Adrenal gland (tissue), 12 donors: ENCODE results near the gene XRCC1. TPM values are rescaled to one million over a fixed set of nuclear protein-coding genes. Genes with fewer than 3 reads are reported as not detected.
"Not testable (repeated sequence)": the region's sequence is repeated elsewhere in the genome, so short reads cannot be mapped to it uniquely, and the experiment has no call there.

Source experiments
- DNase-seq, 7 donors: peaks; one replicate each; pipeline ENCODE4 v3.0.0-alpha.2; 2019 to 2020
- H3K27ac ChIP-seq, 5 donors: fragments of 200-600 bp; sonication (generic) in 4 of 5; 1 replicate in 3 of 5; 2 replicates in 2 of 5; pipeline versions ENCODE4 v1.5.1 to v1.8.0; 2016 to 2020; ENCODE audit warnings: mild to moderate bottlenecking in 1 of 5
- H3K27me3 ChIP-seq: fragments of 200-600 bp; 2 replicates; pipeline ENCODE4 v1.8.0; 2021
- H3K36me3 ChIP-seq, 2 donors: fragments of 200-600 bp; replicated peaks in 1 of 2; 1 replicate in 1 of 2; 2 replicates in 1 of 2; pipeline versions ENCODE4 v1.5.1 to v1.8.0; 2018 to 2022
- H3K4me1 ChIP-seq, 2 donors: fragments of 200-600 bp; replicated peaks in 1 of 2; 1 replicate in 1 of 2; 2 replicates in 1 of 2; pipeline versions ENCODE4 v1.5.1 to v1.8.0; 2018 to 2021
- H3K4me3 ChIP-seq, 4 donors: fragments of 200-600 bp; sonication (generic) in 3 of 4; one replicate each; pipeline ENCODE4 v1.5.1; 2016 to 2018
- H3K9me3 ChIP-seq, 3 donors: fragments of 200-600 bp; sonication (generic) in 1 of 3; replicated peaks in 1 of 3; 1 replicate in 2 of 3; 2 replicates in 1 of 3; pipeline versions ENCODE4 v1.5.1 to v1.8.0; 2016 to 2021
- CTCF ChIP-seq, 6 experiments: fragments of 450-650 bp in 4 of 6; fragments of 200-600 bp in 2 of 6; sonication (generic) in 1 of 6; IDR thresholded peaks; 1 replicate in 5 of 6; 2 replicates in 1 of 6; pipeline versions ENCODE4 v1.5.1 to v1.8.0; 2016 to 2021; ENCODE audit warnings: antibody characterized with exemption in 6 of 6, mild to moderate bottlenecking in 2 of 6, moderate library complexity in 1 of 6
- POLR2A ChIP-seq, 2 donors: fragments of 450-650 bp; IDR thresholded peaks; one replicate each; pipeline ENCODE4 v1.6.1; 2017; ENCODE audit warnings: antibody characterized with exemption in 2 of 2, mild to moderate bottlenecking in 2 of 2, moderate library complexity in 1 of 2
- WGBS, 4 donors: extraction: QIAGEN DNeasy Blood & Tissue Kit in 2 of 4; methylation state at CpG; one replicate each; pipeline versions ENCODE4 v1.1.5 to v1.1.7; 2013 to 2017; 5-methylcytosine and 5-hydroxymethylcytosine counted together
- intact Hi-C, 2 donors: fragments of 100-400 bp; cut with DNase I; formaldehyde crosslinking; loops; one replicate each; pipeline versions ENCODE4 v1.14.1 to v1.15.0; 2022 to 2023
- polyA plus RNA-seq, 3 donors: library from polyadenylated mRNA; stranded (reverse); fragments of 200-250 nt in 2 of 3; fragments of 350-450 nt in 1 of 3; fragmentation: Illumina TruSeq in 1 of 3; extraction: RNeasy Lipid Tissue Mini Kit (QIAGEN cat#74804) in 1 of 3; gene quantifications; one replicate each; pipeline ENCODE4 v1.2.3, GENCODE V29; 2013 to 2014
- total RNA-seq, 9 donors: library from RNA; depleted of rRNA in 4 of 9; stranded (reverse); fragments of >200 nt in 4 of 9; fragments of 120-200 nt in 1 of 9; fragmentation: NEBNext Ultra II Directional in 1 of 9; extraction: Animal tissue kit (Norgen Biotek cat#: 25700) in 1 of 9; gene quantifications; one replicate each; pipeline versions ENCODE4 v1.1.0 to v1.2.4, GENCODE V29; 2013 to 2023
- donor health status: healthy with polysubstance abuse.
- donor health status: Bipolar disorder and iron deficiency.
- donor health status: DM: yes; HTN: yes; CAD: no.
- donor health status: DM: no; HTN: no; CAD: no.
- donor health status: DM: no; HTN: no; CAD: no.
- donor health status: DM: yes; HTN: yes; CAD: no.

Gene XRCC1
- total and polyA plus RNA-seq, 12 donors, result 15.7 to 37.2 (median 29.5) TPM

GRCh38 chr19:43548706-43549105, 26.6 kb downstream of the XRCC1 start:
- DNase-seq, result no peak
- Histone ChIP-seq H3K36me3 (peaks cover 0 to 59% of the 10 kb centered on the region in 2 donors), H3K27me3 (no peaks in the 10 kb centered on the region), H3K27ac (no peak overlapping the region), H3K4me3 (no peak overlapping the region), H3K9me3 (no peaks in the 10 kb centered on the region), H3K4me1 (no peaks in the 10 kb centered on the region)
- intact Hi-C loops, result no loop called here
- no peak for TF ChIP-seq POLR2A (IDR thresholded peaks at IDR 0.05)
- TF ChIP-seq CTCF (IDR thresholded peaks at IDR 0.05), result no peak
- 80 to 92% (median 88%) methylated on average over 2 of the region's 2 CpGs for WGBS, 4 donors

- intact Hi-C loops, H3K27ac ChIP-seq, DNase-seq, H3K4me3 ChIP-seq, H3K9me3 ChIP-seq, H3K27me3 ChIP-seq, H3K4me1 ChIP-seq: not testable (repeated sequence)
- 91 to 100% (median 96%) methylated on average over 2 to 17 of the region's 24 CpGs; no CpG with 5 or more reads in 1 of the 4 donors for WGBS, 4 donors
- peaks cover 0 to 61% of the 10 kb centered on the region in 2 donors for H3K36me3 ChIP-seq
Measured at GRCh38 chr19:43547926-43548325, 27.4 kb downstream of the XRCC1 start.

GRCh38 chr19:43546581-43546980, 28.7 kb downstream of the XRCC1 start:
- intact Hi-C loops, result no loop called here
- WGBS, 4 donors, result 93 to 100% (median 98%) methylated on average over 1 to 3 of the region's 3 CpGs
- peaks cover 0 to 65% of the 10 kb centered on the region in 2 donors for H3K36me3 ChIP-seq

GRCh38 chr19:43545981-43546380, 29.3 kb downstream of the XRCC1 start:
- H3K4me1 ChIP-seq, result no peaks in the 10 kb centered on the region
- WGBS, 4 donors, result 78 to 100% (median 81%) methylated on average over 1 to 2 of the region's 2 CpGs
- intact Hi-C loops, result no loop called here
- H3K27ac ChIP-seq, result no peak overlapping the region
- no peaks in the 10 kb centered on the region for H3K27me3 ChIP-seq
- H3K4me3 ChIP-seq, result no peak overlapping the region
- no peak for DNase-seq
- peaks cover 0 to 59% of the 10 kb centered on the region in 2 donors for H3K36me3 ChIP-seq
- H3K9me3 ChIP-seq, result no peaks in the 10 kb centered on the region
- TF ChIP-seq CTCF (IDR thresholded peaks at IDR 0.05), result no peak
- no peak for TF ChIP-seq POLR2A (IDR thresholded peaks at IDR 0.05)

More at GRCh38 chr19:43546581-43546980, 28.7 kb downstream of the XRCC1 start:
- Histone ChIP-seq H3K27me3 (no peaks in the 10 kb centered on the region), H3K4me3 (no peak overlapping the region), H3K9me3 (no peaks in the 10 kb centered on the region), H3K27ac (no peak overlapping the region), H3K4me1 (no peaks in the 10 kb centered on the region)
- no peak for DNase-seq
- TF ChIP-seq CTCF (IDR thresholded peaks at IDR 0.05) (no peak), POLR2A (IDR thresholded peaks at IDR 0.05) (no peak)

GRCh38 chr19:43545276-43545675, 30.1 kb downstream of the XRCC1 start:
- 90 to 94% (median 93%) methylated on average over 5 of the region's 5 CpGs for WGBS, 4 donors
- peaks cover 0 to 52% of the 10 kb centered on the region in 2 donors for H3K36me3 ChIP-seq
- no peak overlapping the region for H3K4me3 ChIP-seq
- H3K9me3 ChIP-seq, result no peaks in the 10 kb centered on the region
- DNase-seq, result no peak
- intact Hi-C loops, result no loop called here
- H3K27me3 ChIP-seq, result no peaks in the 10 kb centered on the region
- TF ChIP-seq CTCF (IDR thresholded peaks at IDR 0.05), result no peak
- H3K27ac ChIP-seq, result no peak overlapping the region
- no peaks in the 10 kb centered on the region for H3K4me1 ChIP-seq
